Measurements from ENCODE around the gene FCHSD1.

Gene FCHSD1

GRCh38 chr5:141617682-141618029 lies 33.6 kb downstream of the FCHSD1 start:
- Histone ChIP-seq H4K20me1 (ENCODE audit: insufficient read depth, low read length, poor library complexity, severe bottlenecking) (peaks cover 52% of the 10 kb centered on the region), H3K9me2 (replicated peaks; ENCODE audit: low read depth, low read length) (no peaks in the 10 kb centered on the region), H2AFZ (ENCODE audit: low read length) (no peak overlapping the region), H3K36me3 (ENCODE audit: insufficient read depth, low read length) (peaks cover 26% of the 10 kb centered on the region; the same call in 1 of the 2 replicates), H3K4me3 (ENCODE audit: low read length, poor library complexity, severe bottlenecking) (peak overlapping the region; percentile 79), H3K9me3 (ENCODE audit: insufficient read depth, low read depth, low read length) (no peaks in the 10 kb centered on the region), H3K79me2 (ENCODE audit: insufficient read depth, low read length) (peaks cover 61% of the 10 kb centered on the region), H3F3A (ENCODE audit: low read depth) (no peaks in the 10 kb centered on the region), H3K4me1 (ENCODE audit: insufficient read depth, low read length, poor library complexity, severe bottlenecking) (peaks cover 43% of the 10 kb centered on the region), H3K9ac (ENCODE audit: low read depth, low read length, poor library complexity, severe bottlenecking) (peak overlapping the region; percentile 76), H3K4me2 (ENCODE audit: low read depth, low read length, poor library complexity, severe bottlenecking) (peak overlapping the region; percentile 90), H3K27me3 (ENCODE audit: insufficient read depth, low read length, poor library complexity, severe bottlenecking) (no peaks in the 10 kb centered on the region)
- TF ChIP-seq CTCF (conservative IDR thresholded peaks at IDR 0.05; ENCODE audit: low read length), result no peak
- no peak for TF ChIP-seq EZH2phosphoT487 (IDR thresholded peaks at IDR 0.05; ENCODE audit: borderline replicate concordance)

- peaks cover 66% of the 10 kb centered on the region for H3K79me2 ChIP-seq (ENCODE audit: insufficient read depth, low read length)
- no peak overlapping the region for H2AFZ ChIP-seq (ENCODE audit: low read length)
- H3K36me3 ChIP-seq (ENCODE audit: insufficient read depth, low read length), result peaks cover 24% of the 10 kb centered on the region; the same call in 1 of the 2 replicates
- H3F3A ChIP-seq (ENCODE audit: low read depth), result no peaks in the 10 kb centered on the region
- H3K9ac ChIP-seq (ENCODE audit: low read depth, low read length, poor library complexity, severe bottlenecking), result peak overlapping the region; percentile 76
- TF ChIP-seq EZH2phosphoT487 (IDR thresholded peaks at IDR 0.05; ENCODE audit: borderline replicate concordance), result no peak
- no peak for TF ChIP-seq CTCF (conservative IDR thresholded peaks at IDR 0.05; ENCODE audit: low read length)
- H3K9me3 ChIP-seq (ENCODE audit: insufficient read depth, low read depth, low read length), result no peaks in the 10 kb centered on the region
- H3K4me2 ChIP-seq (ENCODE audit: low read depth, low read length, poor library complexity, severe bottlenecking), result peak overlapping the region; percentile 90
- peaks cover 49% of the 10 kb centered on the region for H3K4me1 ChIP-seq (ENCODE audit: insufficient read depth, low read length, poor library complexity, severe bottlenecking)
- H3K27me3 ChIP-seq (ENCODE audit: insufficient read depth, low read length, poor library complexity, severe bottlenecking), result no peaks in the 10 kb centered on the region
- peaks cover 57% of the 10 kb centered on the region for H4K20me1 ChIP-seq (ENCODE audit: insufficient read depth, low read length, poor library complexity, severe bottlenecking)
- H3K4me3 ChIP-seq (ENCODE audit: low read length, poor library complexity, severe bottlenecking), result peak overlapping the region; percentile 79
- H3K9me2 ChIP-seq (replicated peaks; ENCODE audit: low read depth, low read length), result no peaks in the 10 kb centered on the region
Measured at GRCh38 chr5:141617128-141617527, 34.1 kb downstream of the FCHSD1 start.

- Histone ChIP-seq H3K4me3 (ENCODE audit: low read length, poor library complexity, severe bottlenecking) (peak overlapping the region; percentile 79), H3K27me3 (ENCODE audit: insufficient read depth, low read length, poor library complexity, severe bottlenecking) (no peaks in the 10 kb centered on the region), H3K79me2 (ENCODE audit: insufficient read depth, low read length) (peaks cover 76% of the 10 kb centered on the region), H4K20me1 (ENCODE audit: insufficient read depth, low read length, poor library complexity, severe bottlenecking) (peaks cover 59% of the 10 kb centered on the region), H3K4me1 (ENCODE audit: insufficient read depth, low read length, poor library complexity, severe bottlenecking) (peaks cover 54% of the 10 kb centered on the region), H3K4me2 (ENCODE audit: low read depth, low read length, poor library complexity, severe bottlenecking) (peak overlapping the region; percentile 90), H3K36me3 (ENCODE audit: insufficient read depth, low read length) (peaks cover 14% of the 10 kb centered on the region; the same call in 1 of the 2 replicates), H3K9me3 (ENCODE audit: insufficient read depth, low read depth, low read length) (no peaks in the 10 kb centered on the region), H2AFZ (ENCODE audit: low read length) (no peak overlapping the region), H3K9ac (ENCODE audit: low read depth, low read length, poor library complexity, severe bottlenecking) (peak overlapping the region; percentile 76), H3K9me2 (replicated peaks; ENCODE audit: low read depth, low read length) (no peaks in the 10 kb centered on the region), H3F3A (ENCODE audit: low read depth) (no peaks in the 10 kb centered on the region)
- no peak for TF ChIP-seq EZH2phosphoT487 (IDR thresholded peaks at IDR 0.05; ENCODE audit: borderline replicate concordance)
- no peak for TF ChIP-seq CTCF (conservative IDR thresholded peaks at IDR 0.05; ENCODE audit: low read length)
Measured at GRCh38 chr5:141615991-141616720, 35.1 kb downstream of the FCHSD1 start.

Data from Loucy (cell line).